Trophoblast cell (in vitro differentiated cells and primary cell): Measurements from ENCODE around the gene GPRIN3.

ENCODE experiments used
- DNase-seq, 2 donors: peaks; one replicate each; pipeline ENCODE4 v3.0.0-alpha.2; 2016
- H2AFZ ChIP-seq: 2 replicates; pipeline ENCODE4 v1.6.1; 2013; ENCODE audit warnings: low read length, moderate library complexity, mild to moderate bottlenecking; ENCODE audit not compliant: insufficient read depth, poor library complexity
- H2AK5ac ChIP-seq: 2 replicates; pipeline ENCODE4 v1.6.1; 2013; ENCODE audit warnings: mild to moderate bottlenecking, low read length
- H2BK120ac ChIP-seq: 2 replicates; pipeline ENCODE4 v1.6.1; 2013; ENCODE audit warnings: low read length, mild to moderate bottlenecking, moderate library complexity; ENCODE audit not compliant: insufficient read depth, poor library complexity
- H2BK12ac ChIP-seq: 2 replicates; pipeline ENCODE4 v1.6.1; 2013; ENCODE audit warnings: mild to moderate bottlenecking, low read length, moderate library complexity
- H2BK5ac ChIP-seq: 2 replicates; pipeline ENCODE4 v1.6.1; 2013; ENCODE audit warnings: low read length, low read depth, moderate library complexity, mild to moderate bottlenecking; ENCODE audit not compliant: poor library complexity
- H3K14ac ChIP-seq: 2 replicates; pipeline ENCODE4 v1.6.1; 2013; ENCODE audit warnings: mild to moderate bottlenecking, low read length
- H3K18ac ChIP-seq: 2 replicates; pipeline ENCODE4 v1.6.1; 2013; ENCODE audit warnings: mild to moderate bottlenecking, low read length
- H3K23ac ChIP-seq: 2 replicates; pipeline ENCODE4 v1.6.1; 2013; ENCODE audit warnings: low read length
- H3K27ac ChIP-seq: 2 replicates; pipeline ENCODE4 v1.5.1; 2013; ENCODE audit warnings: low read depth, mild to moderate bottlenecking, inconsistent platforms, low read length, moderate library complexity
- H3K27me3 ChIP-seq: 2 replicates; pipeline ENCODE4 v1.6.1; 2013; ENCODE audit warnings: inconsistent platforms, mild to moderate bottlenecking, low read length, moderate library complexity; ENCODE audit not compliant: insufficient read depth
- H3K36me3 ChIP-seq, 2 experiments: 1 replicate in 1 of 2; 2 replicates in 1 of 2; pipeline ENCODE4 v1.6.1; 2013; ENCODE audit warnings: low read length in 2 of 2, mild to moderate bottlenecking in 2 of 2, moderate library complexity in 1 of 2; ENCODE audit not compliant: insufficient read depth in 2 of 2, control insufficient read depth in 1 of 2
- H3K4ac ChIP-seq: 2 replicates; pipeline ENCODE4 v1.6.1; 2013; ENCODE audit warnings: low read depth, mild to moderate bottlenecking, low read length, moderate library complexity
- H3K4me1 ChIP-seq, 2 experiments: 1 replicate in 1 of 2; 2 replicates in 1 of 2; pipeline ENCODE4 v1.6.1; 2013; ENCODE audit warnings: low read length in 2 of 2, mild to moderate bottlenecking in 2 of 2, moderate library complexity in 1 of 2; ENCODE audit not compliant: insufficient read depth in 2 of 2, control insufficient read depth in 1 of 2
- H3K4me2 ChIP-seq: 2 replicates; pipeline ENCODE4 v1.6.1; 2013; ENCODE audit warnings: inconsistent platforms, mild to moderate bottlenecking, low read length, moderate library complexity
- H3K4me3 ChIP-seq: 2 replicates; pipeline ENCODE4 v1.5.1; 2013; ENCODE audit warnings: mild to moderate bottlenecking, low read depth, low read length, inconsistent platforms
- H3K79me1 ChIP-seq: one replicate; pipeline ENCODE4 v1.6.1; 2013; ENCODE audit warnings: low read length
- H3K79me2 ChIP-seq: 2 replicates; pipeline ENCODE4 v1.6.1; 2013; ENCODE audit warnings: low read length, mild to moderate bottlenecking; ENCODE audit not compliant: control insufficient read depth, insufficient read depth, poor library complexity
- H3K9ac ChIP-seq: 2 replicates; pipeline ENCODE4 v1.6.1; 2013; ENCODE audit warnings: mild to moderate bottlenecking, low read length
- H3K9me3 ChIP-seq: 2 replicates; pipeline ENCODE4 v1.6.1; 2013; ENCODE audit warnings: low read depth, mild to moderate bottlenecking, control low read depth, inconsistent platforms, low read length; ENCODE audit not compliant: insufficient read depth
- H4K12ac ChIP-seq: 2 replicates; pipeline ENCODE4 v1.6.1; 2013; ENCODE audit warnings: low read depth, mild to moderate bottlenecking, low read length, moderate library complexity
- H4K8ac ChIP-seq: 2 replicates; pipeline ENCODE4 v1.6.1; 2013; ENCODE audit warnings: low read depth, mild to moderate bottlenecking, low read length, moderate library complexity
- H4K91ac ChIP-seq: one replicate; pipeline ENCODE4 v1.6.1; 2013; ENCODE audit warnings: low read depth, mild to moderate bottlenecking, low read length, moderate library complexity
- WGBS: extraction: QIAGEN DNeasy Blood & Tissue Kit; methylation state at CpG from one replicate; pipeline ENCODE4 v1.1.7; 2013; ENCODE audit warnings: missing lambda C conversion rate; ENCODE audit not compliant: insufficient read length, insufficient coverage; ENCODE audit errors: extremely low coverage; 5-methylcytosine and 5-hydroxymethylcytosine counted together

The GPRIN3 gene

GRCh38 chr4:89279385-89279784 is 28.2 kb downstream of the GPRIN3 start:
- no peak overlapping the region for H2AK5ac ChIP-seq
- no peak for DNase-seq
- H3K4me3 ChIP-seq, result no peak overlapping the region
- H3K14ac ChIP-seq, result no peak overlapping the region
- no CpG with 5 or more reads among the region's 4 CpGs for WGBS
- no peak overlapping the region for H3K4me2 ChIP-seq
- no peak overlapping the region for H2AFZ ChIP-seq
- H2BK120ac ChIP-seq, result no peak overlapping the region
- H3K27ac ChIP-seq, result no peak overlapping the region
- H3K79me1 ChIP-seq, result no peaks in the 10 kb centered on the region
- no peak overlapping the region for H3K4ac ChIP-seq
- no peak overlapping the region for H2BK12ac ChIP-seq
- H3K18ac ChIP-seq, result no peak overlapping the region
- peaks cover 3% of the 10 kb centered on the region for H3K9me3 ChIP-seq
- H4K12ac ChIP-seq, result no peak overlapping the region
- no peak overlapping the region for H3K23ac ChIP-seq
- H4K91ac ChIP-seq, result no peak overlapping the region
- no peaks in the 10 kb centered on the region for H3K79me2 ChIP-seq
- no peak overlapping the region for H3K9ac ChIP-seq
- H3K27me3 ChIP-seq, result no peaks in the 10 kb centered on the region
- H3K4me1 ChIP-seq, result peaks cover 2 to 5% of the 10 kb centered on the region in 2 experiments
- H2BK5ac ChIP-seq, result no peak overlapping the region
- no peak overlapping the region for H4K8ac ChIP-seq
- no peaks in the 10 kb centered on the region for H3K36me3 ChIP-seq

DNA sequence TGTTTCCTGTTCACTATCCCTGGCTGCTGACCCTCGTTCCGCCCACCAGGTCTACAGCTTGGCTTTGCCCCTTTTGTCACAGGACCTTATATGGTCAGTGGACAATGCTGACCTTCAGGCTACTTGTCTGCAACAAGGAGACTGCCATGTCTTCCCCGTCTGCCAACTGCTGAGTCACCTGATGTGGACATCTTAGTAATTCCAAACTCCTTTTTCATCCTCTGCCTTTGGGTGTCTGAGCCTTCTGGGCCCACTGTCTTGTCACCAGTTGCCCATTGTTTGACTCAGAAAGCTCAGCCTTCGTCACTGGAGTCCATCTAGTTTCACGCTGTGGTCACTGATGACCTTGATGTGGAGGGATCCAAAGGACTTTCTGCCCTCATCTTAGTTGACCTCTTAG is 30.2 kb downstream of the GPRIN3 start:
- Histone ChIP-seq H3K79me1 (no peaks in the 10 kb centered on the region), H3K27me3 (no peaks in the 10 kb centered on the region), H3K79me2 (no peaks in the 10 kb centered on the region), H2BK120ac (no peak overlapping the region), H3K9ac (no peak overlapping the region), H3K4ac (no peak overlapping the region), H4K8ac (no peak overlapping the region), H3K4me1 (peaks cover 0 to 2% of the 10 kb centered on the region in 2 experiments), H2AK5ac (no peak overlapping the region), H3K4me2 (no peak overlapping the region), H3K27ac (no peak overlapping the region), H2BK5ac (no peak overlapping the region), H3K23ac (no peak overlapping the region), H3K36me3 (no peaks in the 10 kb centered on the region), H2AFZ (no peak overlapping the region), H3K18ac (no peak overlapping the region), H2BK12ac (no peak overlapping the region), H3K14ac (no peak overlapping the region), H3K4me3 (no peak overlapping the region), H4K12ac (no peak overlapping the region), H4K91ac (no peak overlapping the region), H3K9me3 (peaks cover 3% of the 10 kb centered on the region)
- peak; percentile 76 to 84 for DNase-seq
- WGBS, result no CpG with 5 or more reads among the region's 5 CpGs

- Histone ChIP-seq H3K4ac (no peak overlapping the region), H3K79me1 (no peaks in the 10 kb centered on the region), H4K8ac (no peak overlapping the region), H3K14ac (no peak overlapping the region), H2AK5ac (no peak overlapping the region), H3K36me3 (no peaks in the 10 kb centered on the region), H2AFZ (no peak overlapping the region), H3K79me2 (no peaks in the 10 kb centered on the region), H3K4me1 (peaks cover 0 to 2% of the 10 kb centered on the region in 2 experiments), H3K27ac (no peak overlapping the region), H3K4me3 (no peak overlapping the region), H3K4me2 (no peak overlapping the region), H3K27me3 (no peaks in the 10 kb centered on the region), H3K9ac (no peak overlapping the region), H2BK5ac (no peak overlapping the region), H2BK120ac (no peak overlapping the region), H2BK12ac (no peak overlapping the region), H4K12ac (no peak overlapping the region), H4K91ac (no peak overlapping the region), H3K18ac (no peak overlapping the region), H3K23ac (no peak overlapping the region), H3K9me3 (peaks cover 3% of the 10 kb centered on the region)
- no peak for DNase-seq
These were observed 31.3 kb downstream of the GPRIN3 start for GRCh38 chr4:89276296-89276695.

GRCh38 chr4:89275587-89275986 is 32.0 kb downstream of the GPRIN3 start:
- peaks cover 0 to 2% of the 10 kb centered on the region in 2 experiments for H3K4me1 ChIP-seq
- DNase-seq, result peak; percentile 28 to 83
- H3K18ac ChIP-seq, result no peak overlapping the region
- no CpG with 5 or more reads among the region's 6 CpGs for WGBS
- H3K9me3 ChIP-seq, result peaks cover 3% of the 10 kb centered on the region
- no peak overlapping the region for H3K4ac ChIP-seq
- no peak overlapping the region for H2BK12ac ChIP-seq
- no peak overlapping the region for H2BK120ac ChIP-seq
- no peak overlapping the region for H2AK5ac ChIP-seq
- H3K14ac ChIP-seq, result no peak overlapping the region
- no peak overlapping the region for H4K8ac ChIP-seq
- H3K27me3 ChIP-seq, result no peaks in the 10 kb centered on the region
- H4K91ac ChIP-seq, result no peak overlapping the region
- H3K23ac ChIP-seq, result no peak overlapping the region
- H3K36me3 ChIP-seq, result no peaks in the 10 kb centered on the region
- H3K4me3 ChIP-seq, result no peak overlapping the region
- H2BK5ac ChIP-seq, result no peak overlapping the region
- H2AFZ ChIP-seq, result no peak overlapping the region
- no peak overlapping the region for H3K9ac ChIP-seq
- no peak overlapping the region for H3K27ac ChIP-seq
- no peaks in the 10 kb centered on the region for H3K79me2 ChIP-seq
- no peak overlapping the region for H4K12ac ChIP-seq
- no peak overlapping the region for H3K4me2 ChIP-seq
- H3K79me1 ChIP-seq, result no peaks in the 10 kb centered on the region
